AG04450 (cell line): ENCODE results near the gene ADRA2B. TPM values are rescaled to one million over a fixed set of nuclear protein-coding genes. Genes with fewer than 3 reads are reported as not detected.

Source experiments
- CTCF ChIA-PET: fragments of 300-600, 350-600 bp; formaldehyde crosslinking; extraction: SDS; loops from one replicate; lab custom pipeline; 2022; ENCODE audit warnings: antibody characterized with exemption, inconsistent platforms; lab: Charles Lee
- POLR2A ChIA-PET: fragments of 350-600 bp; formaldehyde crosslinking; extraction: SDS; loops from one replicate; lab custom pipeline; 2021; ENCODE audit warnings: antibody characterized with exemption, inconsistent platforms; lab: Yijun Ruan, JAX
- DNase-seq: peaks from one replicate; pipeline ENCODE4 v3.0.0-alpha.2; 2011; ENCODE audit warnings: low read depth, low spot score
- H3K27ac ChIP-seq: one replicate; pipeline ENCODE4 v1.5.1; 2012; ENCODE audit warnings: low read depth, low read length, control low read depth
- H3K27me3 ChIP-seq: one replicate; pipeline ENCODE4 v1.6.0; 2012; ENCODE audit warnings: low read length; ENCODE audit not compliant: control insufficient read depth, insufficient read depth
- H3K4me3 ChIP-seq: 2 replicates; pipeline ENCODE4 v1.5.1; 2011; ENCODE audit warnings: mild to moderate bottlenecking, low read depth, low read length, control low read depth
- H3K9me3 ChIP-seq: 2 replicates; pipeline ENCODE4 v1.5.1; 2012; ENCODE audit warnings: low read length; ENCODE audit not compliant: control insufficient read depth, insufficient read depth
- polyA plus RNA-seq: library from polyadenylated mRNA; depleted of rRNA; stranded (reverse); fragments of >200 nt; gene quantifications from 2 replicates; pipeline ENCODE4 v1.2.3, GENCODE V29; 2011
- TF ChIP-seq, protein P1 (sequence below): IDR thresholded peaks from 2 replicates; pipeline ENCODE4 v1.5.1; 2011; ENCODE audit warnings: low read depth, low read length, control low read depth, inconsistent platforms

Gene ADRA2B
- polyA plus RNA-seq, 1 experiment = not detected

DNA sequence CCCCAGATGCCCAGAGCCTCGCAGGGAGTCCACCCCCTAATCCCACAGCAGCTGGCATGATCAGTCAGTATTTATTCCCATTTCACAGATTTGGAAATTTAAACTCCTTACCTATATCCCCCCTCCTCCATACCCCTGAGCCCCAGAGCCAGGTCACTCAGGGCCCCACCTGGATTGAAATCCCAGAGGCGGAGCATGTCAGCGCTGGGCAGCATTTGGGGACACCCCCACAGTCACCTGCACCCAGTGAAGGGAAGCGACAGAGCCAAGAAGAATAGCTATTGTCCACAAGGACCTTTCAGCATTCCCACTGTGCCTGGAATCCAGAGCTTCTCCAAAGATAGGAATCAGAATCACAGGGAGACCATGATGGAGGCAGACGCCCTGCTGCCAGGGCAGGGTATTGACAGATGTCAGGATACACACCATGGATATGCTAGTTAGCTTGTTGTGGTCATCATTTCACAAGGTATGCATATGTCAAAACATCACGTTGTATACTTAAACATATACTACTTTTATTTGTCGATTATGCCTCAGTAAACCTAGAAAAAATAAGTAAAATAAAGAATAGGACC lies 22.9 kb upstream of the ADRA2B start:
- no peak overlapping the region for H3K4me3 ChIP-seq
- ChIA-PET CTCF (interaction anchor here (0.7 to 5.3 kb wide), 10 partner anchors 8 to 371 kb away, joined by 3 to 54 read pairs (median 3); no protein-coding TSS in a partner anchor), POLR2A (interaction anchor here (0.7 kb wide), 1 partner anchor 107 kb away, joined by 4 read pairs; no protein-coding TSS in a partner anchor)
- no peak for DNase-seq
- H3K27ac ChIP-seq = no peak overlapping the region
- H3K9me3 ChIP-seq = no peaks in the 10 kb centered on the region; the same call in 1 of the 2 replicates
- peaks cover 9% of the 10 kb centered on the region for H3K27me3 ChIP-seq
- TF ChIP-seq, protein P1, sequence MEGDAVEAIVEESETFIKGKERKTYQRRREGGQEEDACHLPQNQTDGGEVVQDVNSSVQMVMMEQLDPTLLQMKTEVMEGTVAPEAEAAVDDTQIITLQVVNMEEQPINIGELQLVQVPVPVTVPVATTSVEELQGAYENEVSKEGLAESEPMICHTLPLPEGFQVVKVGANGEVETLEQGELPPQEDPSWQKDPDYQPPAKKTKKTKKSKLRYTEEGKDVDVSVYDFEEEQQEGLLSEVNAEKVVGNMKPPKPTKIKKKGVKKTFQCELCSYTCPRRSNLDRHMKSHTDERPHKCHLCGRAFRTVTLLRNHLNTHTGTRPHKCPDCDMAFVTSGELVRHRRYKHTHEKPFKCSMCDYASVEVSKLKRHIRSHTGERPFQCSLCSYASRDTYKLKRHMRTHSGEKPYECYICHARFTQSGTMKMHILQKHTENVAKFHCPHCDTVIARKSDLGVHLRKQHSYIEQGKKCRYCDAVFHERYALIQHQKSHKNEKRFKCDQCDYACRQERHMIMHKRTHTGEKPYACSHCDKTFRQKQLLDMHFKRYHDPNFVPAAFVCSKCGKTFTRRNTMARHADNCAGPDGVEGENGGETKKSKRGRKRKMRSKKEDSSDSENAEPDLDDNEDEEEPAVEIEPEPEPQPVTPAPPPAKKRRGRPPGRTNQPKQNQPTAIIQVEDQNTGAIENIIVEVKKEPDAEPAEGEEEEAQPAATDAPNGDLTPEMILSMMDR = no peak

DNA sequence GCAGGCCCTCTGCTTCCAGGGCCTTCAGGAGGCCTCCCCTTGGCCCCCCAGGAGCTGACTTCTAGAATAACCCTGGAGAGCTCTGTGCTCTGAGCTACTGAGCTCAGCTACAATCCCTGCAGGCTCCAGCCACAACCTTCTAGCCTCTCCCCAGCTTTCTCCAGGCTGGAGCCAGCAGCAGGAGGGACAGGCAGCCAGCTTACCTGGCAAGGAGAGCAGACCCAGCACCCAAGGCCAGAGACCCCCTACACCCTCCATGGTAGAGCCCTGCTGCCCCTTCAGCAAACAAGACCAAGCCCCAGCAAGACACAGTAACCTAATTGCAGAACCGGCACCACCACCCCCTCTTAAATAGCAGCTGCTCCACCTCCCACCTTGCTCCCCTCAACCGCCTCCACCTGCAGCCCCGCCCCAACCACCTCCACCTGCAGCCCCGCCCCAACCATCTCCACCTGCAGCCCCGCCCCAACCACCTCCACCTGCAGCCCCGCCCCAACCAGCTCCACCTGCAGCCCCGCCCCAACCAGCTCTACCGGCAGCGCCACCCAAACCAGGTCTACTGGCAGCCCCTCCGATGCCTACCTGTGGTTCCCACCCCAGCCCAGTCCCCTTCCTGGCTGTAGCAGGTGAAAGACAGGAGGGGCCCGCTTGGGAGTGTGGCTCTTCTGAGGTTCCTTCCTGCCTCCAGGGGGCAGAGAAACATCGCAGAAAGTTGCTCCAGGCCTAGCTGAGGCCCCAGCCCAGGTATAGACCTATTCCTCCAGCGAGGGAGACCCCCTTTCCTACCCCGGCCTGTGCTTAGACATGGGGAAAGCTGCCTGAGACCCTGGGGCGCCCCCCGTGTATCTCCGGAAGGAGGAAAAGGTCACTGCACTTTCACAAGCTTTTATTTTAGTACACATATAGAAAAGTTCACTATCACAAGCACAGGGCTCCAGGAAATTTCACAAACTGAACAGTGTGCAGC lies 22.1 kb upstream of the ADRA2B start, which contains the start of gene ASTL:
ASTL (minus strand) TSS at position 324 of the 967 bp plus-strand sequence; CDS start at position 258, 66 bp downstream.
- no peak within 1 kb of the TSS for H3K27ac ChIP-seq
- H3K4me3 ChIP-seq = no peak within 1 kb of the TSS
- CTCF ChIA-PET = interaction anchor here (0.6 to 5.3 kb wide), 12 partner anchors 9 to 372 kb away, joined by 3 to 54 read pairs (median 3); no protein-coding TSS in a partner anchor
- POLR2A ChIA-PET = interaction anchor here (0.7 to 1.0 kb wide), 2 partner anchors 108 to 128 kb away, joined by 3 to 4 read pairs; no protein-coding TSS in a partner anchor
- no peak for DNase-seq
- H3K27me3 ChIP-seq = peaks cover 17% of the 10 kb centered on the region
- TF ChIP-seq, protein P1 = peak; percentile 73
- no peaks in the 10 kb centered on the region for H3K9me3 ChIP-seq

DNA sequence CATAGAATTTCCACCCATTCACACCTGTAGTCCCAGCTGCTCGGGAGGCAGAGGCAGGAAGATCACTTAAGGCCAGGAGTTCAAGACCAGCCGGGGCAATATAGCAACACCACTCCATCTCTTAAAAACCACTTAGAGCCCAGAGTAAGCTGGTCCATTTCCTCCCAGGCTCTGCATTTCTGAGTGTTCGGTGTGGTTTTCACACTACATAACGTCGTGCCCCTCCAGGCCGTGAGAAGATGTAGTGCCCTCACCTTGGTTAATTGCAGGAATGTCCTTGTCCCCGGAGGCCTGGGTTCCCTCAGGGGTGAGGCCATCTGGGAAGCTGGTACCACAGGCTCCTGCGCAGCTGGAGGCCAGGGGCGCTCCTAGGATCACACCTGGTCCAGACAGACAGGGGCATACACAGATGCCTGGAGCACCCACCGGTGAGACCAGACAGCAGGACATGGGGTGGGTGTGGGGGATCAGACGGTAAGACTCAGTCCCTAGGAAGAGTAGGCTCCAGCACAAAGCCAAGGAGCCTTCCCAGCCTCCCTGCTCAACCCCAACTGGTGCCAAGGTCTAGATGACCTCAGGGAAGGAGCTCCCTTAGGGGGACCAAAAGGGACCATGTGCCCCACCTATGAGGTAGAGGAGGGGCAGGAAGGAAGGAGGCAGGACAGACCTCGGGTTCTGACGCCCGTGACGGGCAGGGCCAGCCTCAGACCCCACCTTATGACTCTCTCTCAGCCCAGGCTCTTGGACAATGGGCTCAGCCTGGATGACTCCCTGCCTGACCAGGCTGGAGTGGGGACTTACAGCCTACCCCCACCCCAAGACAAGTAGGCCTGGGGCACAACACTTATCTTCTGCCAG lies 21.2 kb upstream of the ADRA2B start:
- TF ChIP-seq, protein P1 = no peak
- Histone ChIP-seq H3K27me3 (peaks cover 23% of the 10 kb centered on the region), H3K27ac (no peak overlapping the region), H3K4me3 (no peak overlapping the region), H3K9me3 (no peaks in the 10 kb centered on the region; the same call in 1 of the 2 replicates)
- POLR2A ChIA-PET = interaction anchor here (1.0 kb wide), 1 partner anchor 129 kb away, joined by 3 read pairs; no protein-coding TSS in a partner anchor
- CTCF ChIA-PET = interaction anchor here (0.6 to 5.3 kb wide), 7 partner anchors 13 to 373 kb away, joined by 3 to 54 read pairs (median 4); no protein-coding TSS in a partner anchor
- DNase-seq = no peak

DNA sequence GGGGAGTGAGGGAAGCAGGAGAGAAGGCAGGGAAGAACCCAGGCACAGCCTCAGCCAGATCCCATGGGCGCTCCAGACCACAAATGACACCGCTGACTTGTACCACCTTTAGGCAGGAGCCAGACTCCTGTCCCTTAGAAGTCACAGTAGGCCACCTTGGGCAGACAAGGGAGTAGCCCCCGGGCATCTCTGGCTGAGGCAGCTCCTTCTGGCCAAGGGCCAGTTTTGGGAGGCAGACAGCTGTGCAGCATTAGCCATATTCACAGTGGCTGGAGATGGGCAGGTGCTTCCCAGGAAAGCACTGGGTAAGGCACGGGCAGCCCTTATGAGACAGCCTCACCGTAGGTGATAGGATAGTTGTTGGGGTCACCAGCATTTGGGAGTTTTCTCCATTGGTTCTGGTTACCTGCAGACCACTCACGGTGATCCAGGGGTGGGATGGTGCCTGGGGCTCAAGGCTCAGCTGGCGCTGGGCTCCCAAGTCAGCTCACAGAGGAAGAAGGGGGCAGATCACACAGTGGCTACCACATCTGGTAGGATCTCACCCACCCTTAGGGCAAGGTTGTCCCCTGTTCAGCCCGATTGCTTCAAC lies 19.9 kb upstream of the ADRA2B start:
- TF ChIP-seq, protein P1 = no peak
- DNase-seq = no peak
- Histone ChIP-seq H3K9me3 (no peaks in the 10 kb centered on the region; the same call in 1 of the 2 replicates), H3K27ac (no peak overlapping the region), H3K4me3 (no peak overlapping the region), H3K27me3 (peaks cover 29% of the 10 kb centered on the region)
- ChIA-PET POLR2A (no interaction called here), CTCF (interaction anchor here (1.0 to 5.3 kb wide), 2 partner anchors 38 to 373 kb away, joined by 3 to 54 read pairs; no protein-coding TSS in a partner anchor)
